Amniotic epithelial cell (primary cell): ENCODE data around the gene FAM53B.

ENCODE experiments used
- DNase-seq: peaks from one replicate; pipeline ENCODE4 v3.0.0-alpha.2; 2010; ENCODE audit warnings: low read depth

Gene FAM53B

GRCh38 chr10:124646483-124647352 is 97.5 kb downstream of the FAM53B start:
- DNase-seq: peak; percentile 99

- DNase-seq: no peak
These were observed 98.6 kb downstream of the FAM53B start for GRCh38 chr10:124645467-124646095.

DNA sequence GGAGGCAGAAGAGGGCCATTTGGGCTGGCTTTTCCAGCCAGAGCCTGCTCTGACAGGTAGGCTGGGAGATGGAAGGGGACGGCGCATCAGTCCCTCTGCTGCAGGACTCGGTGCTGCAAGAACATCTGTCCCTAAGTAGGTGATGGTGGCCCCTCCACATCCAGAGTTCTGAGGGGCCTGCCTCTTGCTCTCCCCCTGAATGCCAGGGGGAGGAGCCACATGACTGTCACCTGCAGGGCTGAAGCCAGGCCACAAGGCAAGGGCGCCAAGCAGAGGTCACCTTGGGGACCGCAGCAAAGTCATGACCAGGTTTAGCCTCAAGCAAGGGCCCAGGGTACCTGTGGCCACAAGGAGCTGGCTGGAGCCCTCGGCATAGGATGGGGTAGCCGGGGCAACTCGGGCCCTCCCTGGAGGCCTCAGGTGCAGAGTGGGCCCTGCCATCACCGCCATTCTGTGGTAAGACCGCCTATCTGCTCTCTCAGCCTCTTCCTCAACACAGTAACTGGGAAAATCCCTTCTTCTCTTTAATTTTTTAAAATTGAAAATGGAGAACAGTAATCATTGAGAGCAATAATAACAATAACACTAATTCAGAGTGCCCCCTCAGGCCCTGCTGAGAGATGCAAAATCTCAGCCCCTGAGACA is 99.3 kb downstream of the FAM53B start:
- no peak for DNase-seq

DNA sequence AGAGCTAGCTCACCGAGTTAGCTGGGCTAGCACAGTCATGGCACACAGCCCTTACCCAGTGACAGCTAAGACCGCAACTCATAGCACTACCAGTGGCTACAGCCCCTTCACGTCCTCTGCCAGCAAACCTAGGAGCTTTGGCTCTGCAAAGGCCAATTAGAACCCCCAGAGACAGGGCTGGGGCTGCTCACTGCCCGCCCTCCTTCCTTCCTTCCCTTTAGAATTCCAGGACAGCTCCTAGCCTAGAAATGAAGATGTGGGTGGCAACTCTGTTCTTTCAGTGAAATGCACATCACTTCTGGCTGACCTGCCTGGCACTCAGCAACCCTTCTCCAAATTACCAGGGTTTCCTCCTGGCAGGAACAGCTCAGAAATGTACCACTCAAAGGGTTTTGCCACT is 99.9 kb downstream of the FAM53B start:
- DNase-seq: no peak

GRCh38 chr10:124643330-124644009 is 100.7 kb downstream of the FAM53B start:
- no peak for DNase-seq

DNA sequence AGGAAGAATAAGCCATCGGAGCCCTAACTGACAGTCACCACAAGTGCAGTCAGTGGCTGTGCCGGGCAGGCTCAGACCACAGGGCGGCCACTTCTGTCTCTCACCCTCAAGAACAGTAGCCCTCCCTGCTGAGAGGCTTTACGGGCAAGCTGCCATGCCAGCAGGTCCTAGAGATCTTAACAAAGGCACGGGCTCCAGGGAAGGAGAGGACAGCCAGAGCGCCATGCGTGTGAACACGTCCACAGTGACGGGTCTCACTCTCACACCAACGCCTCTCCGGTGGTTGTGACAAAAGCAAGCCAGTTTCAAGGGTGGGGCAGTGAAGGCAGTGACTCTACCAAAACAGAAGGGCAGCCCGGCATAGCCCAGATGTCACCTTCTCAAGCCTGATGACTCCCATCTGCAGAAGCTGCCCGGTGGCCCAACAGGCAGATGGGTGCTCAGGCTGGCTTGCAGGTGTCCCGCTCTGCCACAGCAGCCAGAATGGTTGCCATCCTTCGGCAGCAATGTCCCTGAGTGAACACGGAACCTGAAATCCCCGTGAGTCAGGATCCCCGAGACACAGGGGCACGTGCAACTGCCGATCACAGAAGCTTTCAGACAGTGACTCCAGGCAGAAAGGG is 102.0 kb downstream of the FAM53B start:
- DNase-seq: no peak

DNA sequence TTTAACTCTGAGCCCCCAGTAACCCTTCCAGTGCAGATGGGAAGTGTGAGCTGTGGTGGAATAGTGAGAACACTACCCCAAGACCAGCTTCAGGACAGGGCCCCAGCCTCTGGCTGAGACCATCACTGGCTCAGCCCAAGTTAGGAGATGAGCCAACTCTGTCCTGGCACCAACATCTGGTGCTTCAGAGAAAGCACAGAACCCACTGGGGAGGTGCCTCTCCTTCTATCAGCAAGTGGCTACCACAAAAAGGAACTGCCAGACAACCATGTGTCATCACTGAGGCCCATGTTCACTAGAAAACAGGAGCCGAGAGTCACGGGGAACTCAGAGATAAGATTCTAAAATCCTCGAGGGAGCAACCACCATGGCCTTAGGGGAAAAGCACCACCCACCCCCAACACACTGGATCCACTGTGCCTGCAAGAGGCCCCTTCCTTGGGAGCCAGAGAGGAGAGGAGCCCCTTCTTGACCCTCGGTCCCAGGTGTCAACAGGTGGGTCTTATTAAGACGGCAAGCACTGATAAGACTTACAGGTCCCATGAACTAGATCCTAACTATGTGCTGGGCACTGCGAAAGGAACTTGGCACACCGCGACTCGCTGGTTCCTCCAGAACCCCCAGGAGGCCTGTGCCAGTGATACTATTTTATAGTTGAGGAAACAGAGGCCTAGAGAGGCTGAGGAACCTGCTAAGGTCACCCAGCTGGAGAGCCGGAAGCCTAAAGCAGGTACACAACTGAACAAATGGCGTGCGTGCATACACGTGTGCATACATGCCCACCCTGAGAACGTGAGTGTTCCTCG is 102.7 kb downstream of the FAM53B start:
- peak; percentile 93 for DNase-seq

DNA sequence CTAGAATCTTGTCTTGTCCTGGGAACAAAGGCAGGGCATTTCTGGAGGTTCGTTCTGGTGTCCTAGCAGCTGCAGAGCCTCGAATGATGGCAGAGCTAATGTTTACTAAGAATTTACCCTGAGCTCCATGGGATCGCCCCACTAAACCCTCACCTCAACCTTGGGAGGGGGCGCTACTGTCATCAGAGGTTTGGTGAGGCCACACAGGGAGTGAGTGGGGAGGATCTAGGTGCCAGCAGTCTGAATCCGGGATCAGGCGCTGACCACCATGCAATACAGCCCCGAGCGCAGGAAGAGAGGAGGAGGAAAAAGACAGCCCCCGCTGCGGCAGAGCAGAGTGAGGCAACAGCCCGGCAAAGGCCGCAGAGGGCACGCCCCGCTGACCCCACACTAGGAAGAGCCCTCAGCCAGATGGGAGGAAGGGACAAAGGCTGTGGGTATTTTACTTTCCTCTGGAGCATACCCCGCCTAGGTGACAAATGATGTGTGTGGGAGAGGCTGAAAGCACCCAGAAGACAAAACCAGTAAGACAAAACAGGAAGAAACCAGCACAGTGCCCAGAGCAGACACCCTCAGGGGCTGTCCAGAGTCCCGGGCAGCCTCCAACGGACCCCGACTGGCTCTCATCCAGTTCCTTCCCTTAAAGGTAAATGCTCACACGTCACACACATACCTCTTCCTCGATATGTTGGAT is 103.5 kb downstream of the FAM53B start:
- DNase-seq: peak; percentile 22

GRCh38 chr10:124640056-124640455 is 104.1 kb downstream of the FAM53B start:
- no peak for DNase-seq

- no peak for DNase-seq
These were observed 104.5 kb downstream of the FAM53B start for GRCh38 chr10:124639646-124640045.

GRCh38 chr10:124639206-124639605 is 105.0 kb downstream of the FAM53B start:
- no peak for DNase-seq

- no peak for DNase-seq
These were observed 106.4 kb downstream of the FAM53B start for GRCh38 chr10:124637746-124638145.

GRCh38 chr10:124637091-124637700 is 107.0 kb downstream of the FAM53B start:
- DNase-seq: no peak

GRCh38 chr10:124636271-124636995 is 107.7 kb downstream of the FAM53B start:
- no peak for DNase-seq

DNA sequence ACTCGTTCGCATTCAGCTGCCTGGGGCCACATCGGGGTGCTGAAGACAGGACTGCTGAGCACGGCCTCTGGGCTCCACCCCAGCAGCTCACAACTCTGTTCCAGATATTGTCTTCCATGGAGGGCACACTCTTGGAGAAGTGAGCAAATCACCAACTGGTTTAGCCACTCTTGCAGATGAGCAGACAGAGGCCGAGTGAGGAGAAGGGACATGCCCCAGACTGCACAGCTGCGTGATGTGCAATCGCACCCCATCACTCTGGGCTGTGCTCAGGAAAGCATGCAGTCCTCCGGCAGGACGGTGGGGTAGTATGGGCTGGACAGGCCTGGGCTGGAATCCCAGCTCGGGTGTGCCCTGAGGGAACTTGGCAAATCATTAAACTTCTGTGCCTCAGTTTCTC is 111.6 kb downstream of the FAM53B start:
- no peak for DNase-seq

DNA sequence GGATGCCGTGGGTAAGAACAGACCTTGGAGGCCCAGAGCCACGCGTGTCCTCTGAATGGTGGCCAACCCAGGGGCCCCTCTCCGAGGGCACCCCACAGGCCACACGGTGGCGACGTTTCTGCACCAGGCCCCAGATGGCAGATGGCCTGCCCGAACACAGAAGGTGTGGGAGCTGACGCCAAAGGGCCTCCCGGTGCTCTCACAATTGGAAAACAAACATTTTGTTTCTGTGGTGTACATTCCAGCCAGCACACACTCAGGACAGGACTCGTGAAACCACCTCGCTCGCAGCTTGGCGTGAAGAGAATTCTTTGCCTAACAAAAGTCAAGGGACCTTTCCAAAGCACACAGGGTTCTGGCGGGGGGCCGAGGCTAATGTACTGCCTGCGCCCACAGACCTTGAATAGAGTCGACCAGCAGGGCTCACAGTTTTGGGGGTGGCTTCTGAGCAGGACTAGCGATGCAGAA is 112.1 kb downstream of the FAM53B start:
- peak; percentile 42 for DNase-seq

DNA sequence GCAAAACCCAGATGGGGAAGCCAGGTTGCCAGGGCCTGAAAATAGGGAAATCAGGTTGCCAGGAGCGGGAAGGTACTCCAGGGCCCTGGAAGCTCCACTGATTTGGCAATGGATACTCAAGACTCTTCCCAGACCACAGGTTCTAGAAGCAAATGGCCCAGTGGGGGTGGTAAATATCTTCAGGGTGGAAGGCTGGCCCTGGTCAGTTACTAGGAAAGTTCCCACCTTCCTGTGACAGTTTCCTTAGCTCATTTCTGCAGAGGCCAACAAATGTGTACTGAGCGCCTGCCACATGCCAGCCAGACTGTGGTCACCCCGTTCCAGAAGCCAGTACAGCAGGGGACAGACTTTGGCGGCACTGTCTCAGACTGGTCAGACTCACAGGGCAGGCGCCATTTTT is 113.6 kb downstream of the FAM53B start:
- DNase-seq: no peak

GRCh38 chr10:124629842-124630241 is 114.3 kb downstream of the FAM53B start:
- DNase-seq: no peak

DNA sequence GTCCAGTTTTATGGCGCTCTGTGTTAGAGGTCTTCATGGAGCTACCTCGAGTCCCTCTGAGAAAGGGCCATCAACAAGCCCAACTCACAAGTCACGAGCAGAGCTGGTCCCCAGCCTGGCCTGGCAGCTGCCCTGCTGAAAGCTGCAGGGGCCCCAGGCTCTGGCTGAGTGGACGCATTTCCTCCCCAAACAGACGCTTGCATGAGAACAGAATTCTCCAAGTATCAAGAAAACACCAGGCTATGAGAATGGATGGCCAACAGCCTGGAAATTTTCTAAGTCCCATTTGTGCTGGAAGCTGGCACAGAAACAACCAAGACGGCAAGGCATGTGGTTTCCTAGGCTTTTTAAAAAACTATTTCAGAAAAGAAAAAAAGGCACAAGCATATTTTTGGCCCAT is 114.8 kb downstream of the FAM53B start:
- DNase-seq: no peak
